HL-60 (cell line): ENCODE results near the gene USP3.

Source experiments
- CTCF ChIP-seq: IDR thresholded peaks from one replicate; pipeline ENCODE4 v1.5.1; 2011; ENCODE audit warnings: low read length, control low read depth, inconsistent platforms; ENCODE audit not compliant: insufficient read depth
- GABPA ChIP-seq: IDR thresholded peaks from 2 replicates; pipeline ENCODE4 v1.6.1; 2012; ENCODE audit warnings: low read depth
- REST ChIP-seq: IDR thresholded peaks from 2 replicates; pipeline ENCODE4 v1.6.1; 2012; ENCODE audit warnings: low read depth; ENCODE audit not compliant: insufficient replicate concordance

GRCh38 chr15:63488398-63488960 lies 15.9 kb upstream of the USP3 start:
- TF ChIP-seq CTCF = no peak
- no peak for TF ChIP-seq GABPA
- TF ChIP-seq REST = no peak
